Measurements from ENCODE around the gene FABP3.

The FABP3 gene

GRCh38 chr1:31373056-31373896, at the start of gene FABP3:
TSS of gene FABP3 (minus strand) at chr1:31373076. CDS start at chr1:31373014, 62 bp downstream.
- DNase-seq (ENCODE audit: low spot score): peak; percentile 63

GRCh38 chr1:31421371-31422040, 48.6 kb upstream of the FABP3 start:
- no peak for DNase-seq (ENCODE audit: low spot score)

DNA sequence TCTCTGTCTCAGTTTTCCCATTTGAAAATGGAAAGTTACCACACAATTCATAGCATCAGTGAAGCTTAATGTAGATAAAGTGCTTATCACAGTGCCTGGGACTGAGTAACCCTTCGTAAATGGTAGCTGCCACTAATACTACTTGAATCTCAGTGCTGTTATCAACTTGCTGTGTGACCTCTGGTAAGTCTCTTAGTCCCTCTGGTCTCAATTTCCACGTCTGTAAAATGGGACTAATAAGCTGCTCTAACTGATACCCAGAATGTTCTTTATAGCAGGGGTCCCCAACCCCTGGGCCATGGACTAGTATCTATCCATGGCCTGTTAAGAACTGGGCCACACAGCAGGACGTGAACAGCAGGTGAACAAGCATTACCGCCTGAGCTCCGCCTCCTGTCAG, 47.8 kb upstream of the FABP3 start:
- no peak for DNase-seq (ENCODE audit: low spot score)

- no peak for DNase-seq (ENCODE audit: low spot score)
Observed at GRCh38 chr1:31418626-31419323, 45.9 kb upstream of the FABP3 start.

GRCh38 chr1:31417148-31417547, 44.3 kb upstream of the FABP3 start:
- peak; percentile 58 for DNase-seq (ENCODE audit: low spot score)

DNA sequence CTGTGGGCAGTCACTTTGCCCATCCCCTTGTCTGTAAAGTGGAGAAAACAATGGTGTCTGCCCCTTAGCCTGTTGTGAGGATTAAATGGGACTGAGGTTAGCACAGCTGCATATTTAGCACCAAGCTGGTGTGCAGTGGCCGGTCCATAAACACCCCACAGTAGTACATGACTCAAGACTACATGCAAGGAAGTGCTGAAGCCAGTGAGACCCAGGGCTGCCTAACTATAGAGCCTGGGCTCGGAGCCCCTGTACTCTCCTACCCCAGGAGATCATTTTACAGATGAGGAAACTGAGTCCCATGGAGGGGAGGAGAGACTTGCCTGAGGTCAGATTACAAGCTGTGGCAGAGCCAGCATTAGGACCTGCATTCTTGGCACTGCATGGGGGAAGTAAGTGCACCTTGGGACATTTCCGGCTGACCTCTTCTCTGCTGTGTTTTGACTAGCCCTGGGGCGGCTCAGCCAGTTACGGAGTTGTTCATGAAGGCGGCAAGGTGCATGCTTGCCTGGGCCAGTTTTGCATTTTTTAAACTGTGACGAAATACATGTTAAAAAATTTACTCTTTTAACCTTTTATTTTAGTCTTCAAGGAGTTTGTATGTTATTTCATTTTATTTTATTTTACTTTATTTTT, 43.3 kb upstream of the FABP3 start:
- no peak for DNase-seq (ENCODE audit: low spot score)

GRCh38 chr1:31415658-31416057, 42.8 kb upstream of the FABP3 start:
- no peak for DNase-seq (ENCODE audit: low spot score)

- no peak for DNase-seq (ENCODE audit: low spot score)
Observed at GRCh38 chr1:31414980-31415370, 42.1 kb upstream of the FABP3 start.

DNA sequence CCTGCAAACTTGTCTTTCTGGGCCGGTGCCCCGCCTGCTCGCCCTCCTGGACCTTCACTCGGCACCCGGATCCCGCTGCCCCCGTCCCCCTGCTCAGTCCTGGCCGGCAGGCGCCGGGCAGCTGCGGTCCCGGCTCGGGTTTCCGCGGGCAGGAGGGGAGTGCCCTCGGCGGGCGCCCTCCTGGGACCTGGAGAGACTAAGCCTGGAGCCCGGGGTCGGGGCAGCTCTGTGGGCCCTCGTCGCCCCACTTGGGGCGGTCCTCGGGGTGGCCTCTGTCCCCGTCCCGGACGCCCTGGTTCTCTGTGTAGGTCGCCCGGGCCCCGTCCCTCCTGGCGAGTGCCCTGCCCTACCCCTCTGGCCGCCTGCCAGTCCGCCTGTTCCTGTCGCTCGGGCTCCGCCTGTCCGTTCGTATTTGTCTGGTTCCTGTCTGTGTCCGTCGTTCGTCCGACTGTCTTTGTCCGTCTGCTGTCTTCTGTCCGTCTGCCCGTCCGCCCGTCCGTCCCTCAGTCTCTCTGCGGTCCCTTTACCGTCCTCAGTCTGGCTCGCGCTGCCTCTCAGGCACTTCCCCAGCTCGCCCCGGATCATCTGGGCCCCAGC, 40.6 kb upstream of the FABP3 start:
- DNase-seq (ENCODE audit: low spot score): peak; percentile 66

- DNase-seq (ENCODE audit: low spot score): peak; percentile 59
Observed at GRCh38 chr1:31412732-31413404, 40.0 kb upstream of the FABP3 start, which contains the start of gene SERINC2. TSS of gene SERINC2 (plus strand) at chr1:31413213. CDS start at chr1:31413266, 53 bp downstream.

- DNase-seq (ENCODE audit: low spot score): no peak
Observed at GRCh38 chr1:31412205-31412604, 39.3 kb upstream of the FABP3 start.

DNA sequence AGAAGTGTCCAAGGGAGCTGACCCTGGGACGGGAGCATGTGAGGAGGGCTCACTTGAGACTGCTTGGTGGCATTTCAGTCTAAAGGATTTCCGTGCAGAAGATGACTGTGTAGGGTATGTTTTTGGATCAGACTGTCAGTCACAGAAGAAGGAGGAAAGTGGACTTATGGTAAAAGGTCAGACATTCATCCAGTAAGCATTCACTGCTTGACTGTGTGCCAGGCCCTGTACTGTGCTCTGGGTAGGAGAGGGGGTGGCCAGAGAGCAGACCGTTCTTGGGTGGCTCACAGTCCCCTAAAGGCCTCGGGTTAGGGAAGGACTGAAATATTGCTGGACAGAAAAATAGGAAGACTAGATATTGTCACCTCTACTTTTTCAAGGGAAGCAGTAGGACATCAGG, 38.0 kb upstream of the FABP3 start:
- no peak for DNase-seq (ENCODE audit: low spot score)

DNA sequence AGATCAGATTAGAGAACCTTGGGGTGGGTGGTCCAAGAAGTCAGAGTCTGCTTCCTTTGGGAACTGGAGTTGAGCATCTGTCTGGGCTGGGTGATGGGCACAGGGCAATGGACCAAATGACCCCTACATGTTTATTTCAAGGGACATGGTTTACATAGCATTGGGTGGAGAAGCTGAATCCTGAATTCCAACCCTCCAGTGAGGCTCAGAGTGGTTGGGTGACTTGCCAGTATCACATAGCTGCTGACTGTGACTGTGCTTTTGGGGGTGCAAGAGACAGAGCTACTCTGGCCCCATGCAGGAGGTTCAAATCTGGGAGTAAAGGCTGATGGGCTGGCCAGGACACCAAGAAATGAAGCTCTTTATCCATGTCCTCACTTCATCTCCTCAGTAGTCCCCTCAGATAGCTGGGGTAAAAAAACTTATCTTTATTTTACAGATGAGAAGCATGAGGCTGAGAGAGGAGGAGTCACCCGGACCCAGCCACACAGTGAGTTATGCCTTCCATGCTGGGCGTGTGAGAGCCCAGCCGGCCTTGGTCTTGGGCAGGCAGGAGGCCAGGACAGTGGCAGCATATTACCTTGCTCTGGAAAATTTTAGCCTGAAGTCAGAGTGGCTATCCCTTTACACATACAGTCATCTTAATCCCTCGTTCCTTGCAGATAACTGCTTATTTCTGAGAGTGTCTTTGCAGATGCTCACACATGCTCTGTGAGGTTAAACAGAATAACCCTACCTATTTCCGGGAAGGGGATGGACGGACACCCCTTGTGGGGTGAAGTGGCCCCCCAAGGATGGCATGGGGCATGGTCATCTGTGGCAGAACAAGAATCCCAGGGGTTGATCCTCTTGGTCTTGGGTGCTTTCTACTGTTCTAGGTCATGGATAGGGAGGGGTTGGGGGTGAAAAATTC, 37.3 kb upstream of the FABP3 start:
- DNase-seq (ENCODE audit: low spot score): no peak

DNA sequence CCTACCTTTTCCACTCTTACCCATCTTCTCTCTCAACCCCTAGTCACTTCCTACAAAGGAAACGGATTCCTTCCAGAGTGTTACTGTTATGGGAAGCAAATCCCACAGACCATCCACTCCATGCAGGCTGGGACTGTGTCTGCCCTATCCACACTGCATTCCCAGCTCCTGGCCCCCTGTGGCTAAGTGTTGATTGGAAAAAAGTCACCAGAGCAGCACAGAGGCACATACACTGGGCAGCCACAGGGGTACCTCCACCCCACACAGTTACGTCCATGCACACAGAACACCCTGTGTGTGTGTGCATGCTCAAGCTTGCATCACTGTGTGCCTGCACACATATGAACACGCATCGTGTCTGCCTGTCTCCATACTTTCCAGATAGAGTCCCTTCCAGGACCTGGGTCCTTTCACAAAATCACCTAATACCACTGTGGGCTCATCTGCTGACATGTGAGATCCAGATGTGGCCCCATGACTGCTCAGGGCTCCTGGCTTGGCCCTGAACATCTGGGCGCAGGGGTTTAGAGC, 36.0 kb upstream of the FABP3 start:
- DNase-seq (ENCODE audit: low spot score): no peak

GRCh38 chr1:31407029-31407626, 34.3 kb upstream of the FABP3 start:
- no peak for DNase-seq (ENCODE audit: low spot score)

DNA sequence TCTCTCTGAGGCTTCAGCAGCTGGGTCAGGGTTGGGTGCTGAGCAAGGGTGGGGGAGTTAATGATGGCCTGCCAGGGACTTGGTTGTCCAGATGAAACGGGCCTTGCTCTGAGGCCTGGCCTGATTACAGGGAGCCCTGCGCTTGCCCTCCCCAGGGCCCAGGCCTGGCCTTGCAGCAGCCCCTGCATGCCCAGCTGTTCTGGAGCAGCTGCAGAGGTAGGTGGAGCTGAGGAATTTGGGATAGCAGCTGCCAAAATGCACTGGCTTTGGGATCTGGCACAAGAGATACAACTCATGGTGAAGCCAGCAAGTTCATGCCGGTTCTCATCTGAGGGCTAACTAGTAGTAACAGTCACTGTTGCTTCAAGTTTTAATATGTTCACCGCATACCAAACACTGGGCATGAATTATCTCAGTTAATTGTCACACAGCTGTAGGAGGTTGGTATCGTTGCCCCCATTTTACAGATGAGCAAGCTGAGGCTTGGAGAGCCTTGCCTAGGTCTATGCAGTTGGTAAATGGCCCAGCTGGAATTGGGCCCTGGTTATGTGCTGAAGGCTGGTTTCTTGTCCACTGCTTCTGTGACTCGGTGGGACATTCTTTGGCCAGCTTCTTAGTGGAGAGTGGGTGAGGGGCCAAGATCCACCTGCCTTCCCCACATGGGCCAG, 32.8 kb upstream of the FABP3 start:
- DNase-seq (ENCODE audit: low spot score): no peak

DNA sequence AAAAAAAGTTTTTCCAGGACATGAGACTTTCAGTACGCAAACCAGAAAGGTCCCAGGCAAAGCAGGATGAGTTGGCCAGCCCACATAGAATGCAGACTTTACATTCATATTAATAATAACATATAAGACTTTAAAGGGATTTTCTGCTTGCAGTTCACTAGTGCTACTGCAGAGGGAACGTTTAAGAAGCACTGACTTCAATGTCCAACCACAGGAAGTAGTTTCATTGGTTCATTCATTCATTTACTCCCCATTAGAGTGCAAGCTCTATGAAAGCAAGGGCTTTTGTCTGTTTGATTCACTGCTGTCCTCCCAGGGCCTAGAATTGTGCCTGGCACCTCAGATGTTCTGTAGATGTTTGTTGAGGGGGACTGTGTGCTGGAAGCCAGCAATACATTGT, 28.4 kb upstream of the FABP3 start:
- DNase-seq (ENCODE audit: low spot score): no peak

DNA sequence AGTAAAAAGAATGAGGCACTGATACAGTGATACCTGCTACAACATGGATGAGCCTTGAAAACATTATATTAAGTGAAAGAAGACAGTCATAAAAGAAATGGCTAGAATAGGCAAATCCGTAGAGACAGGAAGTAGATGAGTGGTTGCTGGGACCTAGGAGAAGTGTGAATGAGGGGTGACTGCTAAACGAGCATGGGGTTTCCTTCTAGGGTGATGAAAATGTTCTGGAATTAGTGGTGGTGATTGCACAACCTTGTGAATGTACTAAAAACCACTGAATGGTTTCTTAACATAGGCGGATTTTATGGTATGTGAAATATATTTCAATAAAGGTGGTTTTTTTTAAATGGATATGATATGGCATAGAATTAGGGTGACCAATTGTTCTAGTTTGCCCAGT, 27.5 kb upstream of the FABP3 start:
- no peak for DNase-seq (ENCODE audit: low spot score)

GRCh38 chr1:31399976-31400375, 27.1 kb upstream of the FABP3 start:
- DNase-seq (ENCODE audit: low spot score): no peak

All from HuH-7.5 (cell line).